ENCODE results near the gene EPB41L4B. TPM values are rescaled to one million over a fixed set of nuclear protein-coding genes. Genes with fewer than 3 reads are reported as not detected.

EPB41L4B gene
- total RNA-seq, 1 donor from 2014 or later, result 5.5 TPM

DNA sequence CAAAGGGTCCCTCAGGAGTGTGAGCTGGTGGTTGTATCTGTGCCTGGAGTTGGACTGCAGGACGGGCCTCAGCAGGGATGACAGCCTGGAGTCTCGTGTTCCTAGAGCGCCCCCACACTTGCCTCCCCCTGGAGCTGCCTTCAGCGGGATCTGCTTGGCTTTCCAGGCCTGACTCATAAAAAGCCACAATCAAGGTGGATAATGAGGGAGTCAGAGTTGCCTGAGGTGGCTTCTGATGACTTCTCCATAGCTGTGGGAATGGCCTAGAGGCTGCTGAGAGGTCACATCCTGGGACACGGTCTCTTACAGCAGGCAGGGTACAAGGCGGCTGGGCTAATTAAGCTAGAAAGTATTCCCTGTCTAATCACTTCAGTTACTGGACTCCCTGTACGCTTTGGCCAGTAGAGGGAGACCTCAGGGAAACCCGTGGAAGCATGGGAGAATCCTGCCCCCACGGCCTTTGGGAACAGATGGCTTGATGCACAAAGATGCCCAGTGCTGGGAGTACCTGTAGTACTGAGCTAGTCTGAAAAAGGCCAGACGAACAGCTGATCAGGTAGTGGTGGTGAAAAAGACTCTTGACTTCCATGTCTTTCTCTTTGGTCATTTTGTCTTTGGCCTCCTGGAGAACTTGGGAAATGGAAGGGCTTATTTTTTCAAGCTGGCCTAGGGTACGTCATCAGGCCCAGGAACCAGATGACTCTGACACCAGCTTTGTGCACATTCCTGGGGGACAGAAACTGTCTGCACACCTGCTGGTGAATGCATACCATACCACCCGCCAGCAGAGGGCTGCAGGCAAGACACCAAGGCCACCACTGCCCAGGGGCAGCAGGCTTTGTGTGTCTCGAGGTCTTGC lies 137.7 kb downstream of the EPB41L4B start:
- no peaks in the 10 kb centered on the region for H3K36me3 Mint-ChIP-seq
- no peak for DNase-seq (ENCODE audit: low spot score in 2 of 2, unreplicated experiment in 2 of 2)
- TF ChIP-seq CTCF (IDR thresholded peaks at IDR 0.05; ENCODE audit: unreplicated experiment), result peak; percentile 13
- peaks cover 15% of the 10 kb centered on the region for H3K27me3 Mint-ChIP-seq (ENCODE audit: low read depth)
- no peak overlapping the region for H3K27ac Mint-ChIP-seq
- no peaks in the 10 kb centered on the region for H3K9me3 Mint-ChIP-seq
- H3K4me1 Mint-ChIP-seq, result peaks cover 7% of the 10 kb centered on the region
- H3K4me3 Mint-ChIP-seq, result no peak overlapping the region

- TF ChIP-seq CTCF (IDR thresholded peaks at IDR 0.05; ENCODE audit: unreplicated experiment), result no peak
- Mint-ChIP-seq H3K4me1 (peaks cover 4% of the 10 kb centered on the region), H3K4me3 (no peak overlapping the region), H3K9me3 (no peaks in the 10 kb centered on the region), H3K36me3 (no peaks in the 10 kb centered on the region), H3K27ac (no peak overlapping the region), H3K27me3 (ENCODE audit: low read depth) (peaks cover 15% of the 10 kb centered on the region)
- DNase-seq (ENCODE audit: low spot score in 2 of 2, unreplicated experiment in 2 of 2), result no peak
Observed at GRCh38 chr9:109182550-109182939, 138.3 kb downstream of the EPB41L4B start.

DNA sequence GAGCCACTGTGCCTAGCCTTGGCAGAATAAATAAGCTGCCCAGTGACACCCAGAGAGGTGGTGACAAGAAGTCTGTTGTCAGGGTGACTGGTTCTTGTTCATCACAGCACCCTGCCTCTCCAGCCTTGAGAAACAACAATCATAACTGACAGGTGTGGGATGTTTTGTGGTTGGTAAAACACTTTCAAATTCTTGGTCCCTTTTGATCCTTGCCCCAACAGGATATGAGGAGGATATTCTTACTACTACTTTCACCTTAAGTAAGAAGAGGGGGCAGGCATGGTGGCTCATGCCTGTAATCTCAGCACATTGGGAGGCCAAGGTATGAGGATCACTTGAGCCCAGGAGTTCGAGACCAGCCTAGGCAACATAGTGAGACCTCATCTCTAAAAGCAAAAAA lies 139.6 kb downstream of the EPB41L4B start:
- Mint-ChIP-seq H3K4me3 (no peak overlapping the region), H3K36me3 (no peaks in the 10 kb centered on the region), H3K27me3 (ENCODE audit: low read depth) (peaks cover 15% of the 10 kb centered on the region), H3K4me1 (peaks cover 5% of the 10 kb centered on the region), H3K27ac (no peak overlapping the region), H3K9me3 (no peaks in the 10 kb centered on the region)
- no peak for DNase-seq (ENCODE audit: low spot score in 2 of 2, unreplicated experiment in 2 of 2)
- no peak for TF ChIP-seq CTCF (IDR thresholded peaks at IDR 0.05; ENCODE audit: unreplicated experiment)

- Mint-ChIP-seq H3K36me3 (no peaks in the 10 kb centered on the region), H3K9me3 (no peaks in the 10 kb centered on the region), H3K4me3 (no peak overlapping the region), H3K27me3 (ENCODE audit: low read depth) (peaks cover 12% of the 10 kb centered on the region), H3K27ac (no peak overlapping the region), H3K4me1 (peaks cover 5% of the 10 kb centered on the region)
- no peak for TF ChIP-seq CTCF (IDR thresholded peaks at IDR 0.05; ENCODE audit: unreplicated experiment)
- no peak for DNase-seq (ENCODE audit: low spot score in 2 of 2, unreplicated experiment in 2 of 2)
Observed at GRCh38 chr9:109179801-109180523, 140.9 kb downstream of the EPB41L4B start.

DNA sequence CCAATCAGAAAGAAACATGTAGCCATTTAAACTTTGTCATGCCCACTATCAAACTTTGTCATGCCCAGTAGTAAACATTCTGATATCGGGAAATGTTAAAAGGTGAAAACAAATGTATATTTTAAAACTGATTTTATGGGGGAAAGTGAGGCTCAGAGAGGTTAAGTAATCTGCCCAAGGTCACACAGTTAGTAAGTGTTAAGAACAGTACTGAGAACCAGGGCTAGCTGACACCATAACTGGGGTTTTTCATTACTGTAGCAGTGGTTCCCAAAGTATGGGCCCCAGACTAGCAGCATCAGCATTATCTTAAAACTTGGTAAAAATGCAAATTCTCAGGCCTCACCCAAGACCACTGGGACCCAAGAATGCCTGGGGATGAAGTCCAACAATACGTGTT lies 143.9 kb downstream of the EPB41L4B start:
- Mint-ChIP-seq H3K27ac (no peak overlapping the region), H3K27me3 (ENCODE audit: low read depth) (peaks cover 12% of the 10 kb centered on the region), H3K36me3 (no peaks in the 10 kb centered on the region), H3K9me3 (no peaks in the 10 kb centered on the region), H3K4me3 (no peak overlapping the region), H3K4me1 (peaks cover 5% of the 10 kb centered on the region)
- TF ChIP-seq CTCF (IDR thresholded peaks at IDR 0.05; ENCODE audit: unreplicated experiment), result no peak
- no peak for DNase-seq (ENCODE audit: low spot score in 2 of 2, unreplicated experiment in 2 of 2)

Measured in mesothelial cell of epicardium (in vitro differentiated cells).